Measurements from ENCODE around the gene RABGAP1L.

Gene RABGAP1L

DNA sequence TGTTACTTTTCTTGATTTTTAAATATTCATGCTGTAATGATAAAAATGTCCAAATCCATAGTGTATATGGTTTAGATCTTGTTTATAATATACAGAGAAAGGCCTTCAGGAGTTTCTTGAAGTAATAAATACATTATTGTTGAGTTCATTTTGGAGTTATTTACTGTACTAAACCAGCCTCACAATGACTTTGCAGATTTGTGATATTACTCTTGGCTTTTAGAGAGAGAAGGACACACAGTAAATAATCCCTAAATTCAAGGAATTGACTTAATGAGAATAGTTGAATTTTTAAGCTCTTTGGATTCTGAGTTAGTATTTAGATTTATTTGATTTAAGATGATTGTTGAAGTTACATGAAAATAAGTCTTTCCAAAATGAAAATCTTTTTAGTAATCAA, 38.9 kb downstream of the RABGAP1L start:
- DNase-seq, result no peak
- Mint-ChIP-seq H3K36me3 (ENCODE audit: low read depth) (peaks cover 9% of the 10 kb centered on the region), H3K27me3 (ENCODE audit: low read depth, poor library complexity) (no peaks in the 10 kb centered on the region), H3K4me3 (no peak overlapping the region), H3K4me1 (no peaks in the 10 kb centered on the region), H3K9me3 (peaks cover 8% of the 10 kb centered on the region), H3K27ac (no peak overlapping the region)
- no peak for TF ChIP-seq CTCF (IDR thresholded peaks at IDR 0.05)

DNA sequence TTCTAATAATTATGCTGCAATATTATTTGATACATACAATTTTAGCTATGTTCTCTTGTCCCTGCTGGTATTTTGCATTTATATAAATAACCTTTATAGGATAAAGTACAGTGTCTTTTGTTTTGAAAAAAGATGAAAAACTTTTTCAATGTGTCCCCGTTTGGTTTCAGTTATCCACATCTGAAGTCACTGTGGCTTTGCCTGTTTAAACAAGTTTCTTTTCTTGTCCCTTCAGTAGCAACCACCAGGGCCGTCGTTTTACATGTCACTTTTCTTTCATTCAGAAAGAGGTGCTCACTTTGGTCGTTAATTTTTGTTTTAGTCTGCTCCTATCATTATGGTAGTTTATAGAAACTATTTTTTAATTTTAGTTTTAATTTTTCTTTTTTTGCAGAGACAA, 41.4 kb downstream of the RABGAP1L start:
- Mint-ChIP-seq H3K9me3 (peaks cover 26% of the 10 kb centered on the region), H3K4me1 (no peaks in the 10 kb centered on the region), H3K27ac (no peak overlapping the region), H3K36me3 (ENCODE audit: low read depth) (peaks cover 24% of the 10 kb centered on the region), H3K27me3 (ENCODE audit: low read depth, poor library complexity) (peaks cover 2% of the 10 kb centered on the region), H3K4me3 (no peak overlapping the region)
- TF ChIP-seq CTCF (IDR thresholded peaks at IDR 0.05), result no peak
- DNase-seq, result no peak

GRCh38 chr1:174204697-174205308, 45.5 kb downstream of the RABGAP1L start:
- peaks cover 2% of the 10 kb centered on the region for H3K27me3 Mint-ChIP-seq (ENCODE audit: low read depth, poor library complexity)
- peaks cover 33% of the 10 kb centered on the region for H3K9me3 Mint-ChIP-seq
- peaks cover 25% of the 10 kb centered on the region for H3K36me3 Mint-ChIP-seq (ENCODE audit: low read depth)
- no peak overlapping the region for H3K4me3 Mint-ChIP-seq
- no peaks in the 10 kb centered on the region for H3K4me1 Mint-ChIP-seq
- TF ChIP-seq CTCF (IDR thresholded peaks at IDR 0.05), result no peak
- H3K27ac Mint-ChIP-seq, result peak overlapping the region; percentile 27
- DNase-seq, result no peak

- Mint-ChIP-seq H3K4me1 (no peaks in the 10 kb centered on the region), H3K4me3 (no peak overlapping the region), H3K36me3 (ENCODE audit: low read depth) (peaks cover 29% of the 10 kb centered on the region), H3K9me3 (peaks cover 45% of the 10 kb centered on the region), H3K27me3 (ENCODE audit: low read depth, poor library complexity) (peaks cover 2% of the 10 kb centered on the region), H3K27ac (no peak overlapping the region)
- DNase-seq, result no peak
- no peak for TF ChIP-seq CTCF (IDR thresholded peaks at IDR 0.05)
Measured at GRCh38 chr1:174206148-174206836, 47.0 kb downstream of the RABGAP1L start.

- H3K4me3 Mint-ChIP-seq, result no peak overlapping the region
- peaks cover 14% of the 10 kb centered on the region for H3K36me3 Mint-ChIP-seq (ENCODE audit: low read depth)
- no peak overlapping the region for H3K27ac Mint-ChIP-seq
- DNase-seq, result no peak
- no peaks in the 10 kb centered on the region for H3K4me1 Mint-ChIP-seq
- TF ChIP-seq CTCF (IDR thresholded peaks at IDR 0.05), result no peak
- no peaks in the 10 kb centered on the region for H3K27me3 Mint-ChIP-seq (ENCODE audit: low read depth, poor library complexity)
- H3K9me3 Mint-ChIP-seq, result peaks cover 33% of the 10 kb centered on the region
Measured at GRCh38 chr1:174209347-174210187, 50.2 kb downstream of the RABGAP1L start.
